Trophoblast cell (in vitro differentiated cells and primary cell): ENCODE data around the gene AQP7.
A peak's percentile ranks its signal among the peaks of the same experiment; 100 is the strongest.
"Not testable (repeated sequence)": the region's sequence is repeated elsewhere in the genome, so short reads cannot be mapped to it uniquely, and the experiment has no call there.

ENCODE experiments used
- DNase-seq, 2 donors: peaks; one replicate each; pipeline ENCODE4 v3.0.0-alpha.2; 2016
- H2AFZ ChIP-seq: 2 replicates; pipeline ENCODE4 v1.6.1; 2013; ENCODE audit warnings: low read length, moderate library complexity, mild to moderate bottlenecking; ENCODE audit not compliant: insufficient read depth, poor library complexity
- H2AK5ac ChIP-seq: 2 replicates; pipeline ENCODE4 v1.6.1; 2013; ENCODE audit warnings: mild to moderate bottlenecking, low read length
- H2BK120ac ChIP-seq: 2 replicates; pipeline ENCODE4 v1.6.1; 2013; ENCODE audit warnings: low read length, mild to moderate bottlenecking, moderate library complexity; ENCODE audit not compliant: insufficient read depth, poor library complexity
- H2BK12ac ChIP-seq: 2 replicates; pipeline ENCODE4 v1.6.1; 2013; ENCODE audit warnings: mild to moderate bottlenecking, low read length, moderate library complexity
- H2BK5ac ChIP-seq: 2 replicates; pipeline ENCODE4 v1.6.1; 2013; ENCODE audit warnings: low read length, low read depth, moderate library complexity, mild to moderate bottlenecking; ENCODE audit not compliant: poor library complexity
- H3K14ac ChIP-seq: 2 replicates; pipeline ENCODE4 v1.6.1; 2013; ENCODE audit warnings: mild to moderate bottlenecking, low read length
- H3K18ac ChIP-seq: 2 replicates; pipeline ENCODE4 v1.6.1; 2013; ENCODE audit warnings: mild to moderate bottlenecking, low read length
- H3K23ac ChIP-seq: 2 replicates; pipeline ENCODE4 v1.6.1; 2013; ENCODE audit warnings: low read length
- H3K27ac ChIP-seq: 2 replicates; pipeline ENCODE4 v1.5.1; 2013; ENCODE audit warnings: low read depth, mild to moderate bottlenecking, inconsistent platforms, low read length, moderate library complexity
- H3K27me3 ChIP-seq: 2 replicates; pipeline ENCODE4 v1.6.1; 2013; ENCODE audit warnings: inconsistent platforms, mild to moderate bottlenecking, low read length, moderate library complexity; ENCODE audit not compliant: insufficient read depth
- H3K36me3 ChIP-seq, 2 experiments: 1 replicate in 1 of 2; 2 replicates in 1 of 2; pipeline ENCODE4 v1.6.1; 2013; ENCODE audit warnings: low read length in 2 of 2, mild to moderate bottlenecking in 2 of 2, moderate library complexity in 1 of 2; ENCODE audit not compliant: insufficient read depth in 2 of 2, control insufficient read depth in 1 of 2
- H3K4ac ChIP-seq: 2 replicates; pipeline ENCODE4 v1.6.1; 2013; ENCODE audit warnings: low read depth, mild to moderate bottlenecking, low read length, moderate library complexity
- H3K4me1 ChIP-seq, 2 experiments: 1 replicate in 1 of 2; 2 replicates in 1 of 2; pipeline ENCODE4 v1.6.1; 2013; ENCODE audit warnings: low read length in 2 of 2, mild to moderate bottlenecking in 2 of 2, moderate library complexity in 1 of 2; ENCODE audit not compliant: insufficient read depth in 2 of 2, control insufficient read depth in 1 of 2
- H3K4me2 ChIP-seq: 2 replicates; pipeline ENCODE4 v1.6.1; 2013; ENCODE audit warnings: inconsistent platforms, mild to moderate bottlenecking, low read length, moderate library complexity
- H3K4me3 ChIP-seq: 2 replicates; pipeline ENCODE4 v1.5.1; 2013; ENCODE audit warnings: mild to moderate bottlenecking, low read depth, low read length, inconsistent platforms
- H3K79me1 ChIP-seq: one replicate; pipeline ENCODE4 v1.6.1; 2013; ENCODE audit warnings: low read length
- H3K79me2 ChIP-seq: 2 replicates; pipeline ENCODE4 v1.6.1; 2013; ENCODE audit warnings: low read length, mild to moderate bottlenecking; ENCODE audit not compliant: control insufficient read depth, insufficient read depth, poor library complexity
- H3K9ac ChIP-seq: 2 replicates; pipeline ENCODE4 v1.6.1; 2013; ENCODE audit warnings: mild to moderate bottlenecking, low read length
- H3K9me3 ChIP-seq: 2 replicates; pipeline ENCODE4 v1.6.1; 2013; ENCODE audit warnings: low read depth, mild to moderate bottlenecking, control low read depth, inconsistent platforms, low read length; ENCODE audit not compliant: insufficient read depth
- H4K12ac ChIP-seq: 2 replicates; pipeline ENCODE4 v1.6.1; 2013; ENCODE audit warnings: low read depth, mild to moderate bottlenecking, low read length, moderate library complexity
- H4K8ac ChIP-seq: 2 replicates; pipeline ENCODE4 v1.6.1; 2013; ENCODE audit warnings: low read depth, mild to moderate bottlenecking, low read length, moderate library complexity
- H4K91ac ChIP-seq: one replicate; pipeline ENCODE4 v1.6.1; 2013; ENCODE audit warnings: low read depth, mild to moderate bottlenecking, low read length, moderate library complexity
- WGBS: extraction: QIAGEN DNeasy Blood & Tissue Kit; methylation state at CpG from one replicate; pipeline ENCODE4 v1.1.7; 2013; ENCODE audit warnings: missing lambda C conversion rate; ENCODE audit not compliant: insufficient read length, insufficient coverage; ENCODE audit errors: extremely low coverage; 5-methylcytosine and 5-hydroxymethylcytosine counted together

AQP7 gene

DNA sequence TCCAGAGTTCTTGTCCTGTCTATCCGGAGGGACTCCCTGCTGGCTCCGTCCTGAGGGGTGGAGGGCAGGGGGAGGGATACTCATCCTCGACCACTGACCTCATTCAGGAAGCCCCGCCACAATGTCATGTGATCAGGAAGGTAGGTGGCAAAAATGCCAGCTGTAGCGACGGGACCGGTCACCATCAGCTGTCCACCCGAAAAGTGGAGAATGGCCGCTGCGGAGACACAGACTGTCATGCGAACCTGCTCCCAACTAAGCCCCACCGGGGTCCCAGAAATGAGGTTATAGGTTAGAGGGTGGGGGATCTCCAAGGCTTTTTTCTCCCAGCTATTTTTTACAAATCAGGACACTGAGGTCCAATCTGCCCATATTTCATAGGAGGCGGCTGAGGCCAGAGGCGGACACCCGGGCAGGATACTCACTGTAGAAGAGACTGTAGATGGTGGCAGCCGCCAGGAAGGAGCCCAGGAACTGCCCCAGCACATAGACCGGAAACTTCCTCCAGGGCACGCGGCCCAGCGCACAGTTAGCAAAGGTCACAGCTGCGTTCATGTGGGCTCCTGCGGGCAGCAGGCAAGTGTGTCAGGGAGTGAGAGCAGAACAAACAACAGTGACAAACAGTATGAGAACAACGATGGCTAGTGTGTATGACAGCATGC is 16.3 kb downstream of the AQP7 start:
- not testable (repeated sequence) for H3K4me2 ChIP-seq, H3K79me1 ChIP-seq, H4K91ac ChIP-seq, H3K79me2 ChIP-seq, H3K36me3 ChIP-seq, H2BK12ac ChIP-seq, H4K12ac ChIP-seq, H3K9me3 ChIP-seq, H3K18ac ChIP-seq, H3K14ac ChIP-seq, H3K23ac ChIP-seq, H2BK5ac ChIP-seq, H3K4ac ChIP-seq, H2BK120ac ChIP-seq, H2AFZ ChIP-seq, H3K9ac ChIP-seq, H3K4me3 ChIP-seq, H4K8ac ChIP-seq, H3K27ac ChIP-seq, H3K27me3 ChIP-seq, H3K4me1 ChIP-seq, H2AK5ac ChIP-seq
- no CpG with 5 or more reads among the region's 23 CpGs for WGBS
- peak; percentile 87 for DNase-seq

DNA sequence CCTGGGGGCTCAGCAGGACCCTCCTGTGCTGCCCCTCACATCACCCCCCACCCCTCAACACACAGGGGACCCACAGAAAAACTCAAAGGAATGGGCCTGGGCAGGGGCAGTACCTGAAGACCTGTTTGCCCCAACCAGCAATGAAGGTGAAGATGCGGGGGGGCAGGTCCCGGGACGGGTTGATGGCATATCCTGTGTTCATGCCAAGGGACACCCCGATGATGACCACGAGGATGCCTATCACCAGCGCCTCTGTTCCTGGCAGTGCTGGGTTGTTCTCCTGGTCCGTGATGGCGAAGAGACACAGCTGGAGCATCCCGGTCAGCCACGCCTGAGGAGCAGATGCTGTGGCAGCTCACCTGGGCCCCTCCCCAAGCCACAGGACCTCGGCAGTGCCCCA is 16.8 kb downstream of the AQP7 start:
- H3K79me2 ChIP-seq, H3K27ac ChIP-seq, H4K91ac ChIP-seq, H2BK12ac ChIP-seq, H3K9me3 ChIP-seq, H3K4me2 ChIP-seq, H3K27me3 ChIP-seq, DNase-seq, H3K14ac ChIP-seq, H4K12ac ChIP-seq, H3K4ac ChIP-seq, H3K79me1 ChIP-seq, H2BK120ac ChIP-seq, H3K23ac ChIP-seq, H2AK5ac ChIP-seq, H3K18ac ChIP-seq, H4K8ac ChIP-seq, H3K36me3 ChIP-seq, H2AFZ ChIP-seq, H3K9ac ChIP-seq, H3K4me3 ChIP-seq, H3K4me1 ChIP-seq, H2BK5ac ChIP-seq: not testable (repeated sequence)
- no CpG with 5 or more reads among the region's 11 CpGs for WGBS

DNA sequence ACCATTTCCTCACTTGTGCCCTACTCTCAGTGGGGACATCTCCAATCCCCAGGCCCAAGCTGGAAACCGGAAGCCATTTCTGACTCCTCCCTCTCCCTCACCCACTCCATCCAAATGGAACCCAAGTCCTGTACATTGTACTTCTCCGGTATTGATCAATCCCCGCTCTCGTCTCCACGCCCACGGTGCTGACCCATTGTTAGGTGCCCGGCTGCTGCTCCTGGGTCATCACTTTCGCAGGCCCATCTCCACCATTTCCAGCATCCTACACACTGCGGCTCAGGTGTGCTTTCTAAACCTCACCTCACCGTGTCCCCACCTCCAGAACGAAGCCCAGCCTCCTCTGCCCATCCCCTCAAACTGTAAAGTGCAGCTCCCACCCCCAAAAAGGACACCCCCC is 19.0 kb downstream of the AQP7 start:
- H3K36me3 ChIP-seq, H4K8ac ChIP-seq, H2AFZ ChIP-seq, H3K4me3 ChIP-seq, H3K9me3 ChIP-seq, H3K23ac ChIP-seq, H3K27me3 ChIP-seq, H2BK120ac ChIP-seq, H3K4me2 ChIP-seq, H3K4me1 ChIP-seq, H2BK5ac ChIP-seq, H3K79me2 ChIP-seq, DNase-seq, H3K9ac ChIP-seq, H3K14ac ChIP-seq, H3K4ac ChIP-seq, H3K27ac ChIP-seq, H3K79me1 ChIP-seq, H2AK5ac ChIP-seq, H2BK12ac ChIP-seq, H4K12ac ChIP-seq, H3K18ac ChIP-seq, H4K91ac ChIP-seq: not testable (repeated sequence)
- no CpG with 5 or more reads among the region's 11 CpGs for WGBS

DNA sequence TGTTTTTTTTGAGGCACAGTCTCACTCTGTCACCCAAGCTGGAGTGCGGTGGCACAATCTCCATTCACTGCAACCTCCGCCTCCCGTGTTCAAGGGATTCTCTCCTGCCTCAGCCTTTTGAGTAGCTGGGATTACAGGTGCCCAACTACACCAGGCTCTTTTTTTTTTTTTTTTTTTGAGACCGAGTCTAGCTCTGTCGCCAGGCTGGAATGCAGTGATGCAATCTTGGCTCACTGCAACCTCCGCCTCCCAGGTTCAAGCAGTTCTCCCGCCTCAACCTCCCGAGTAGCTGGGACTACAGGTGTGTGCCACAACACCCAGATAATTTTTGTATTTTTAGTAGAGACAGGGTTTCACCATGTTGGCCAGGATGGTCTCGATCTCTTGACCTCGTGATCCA is 20.0 kb downstream of the AQP7 start:
- H3K79me1 ChIP-seq, H4K12ac ChIP-seq, H3K14ac ChIP-seq, H3K9me3 ChIP-seq, H2BK12ac ChIP-seq, H3K18ac ChIP-seq, H3K27ac ChIP-seq, H2AFZ ChIP-seq, H3K4me3 ChIP-seq, H3K4me1 ChIP-seq, H2AK5ac ChIP-seq, H3K23ac ChIP-seq, H2BK120ac ChIP-seq, H3K4me2 ChIP-seq, H2BK5ac ChIP-seq, H3K4ac ChIP-seq, H3K79me2 ChIP-seq, H4K91ac ChIP-seq, H3K27me3 ChIP-seq, H4K8ac ChIP-seq, H3K36me3 ChIP-seq, H3K9ac ChIP-seq: not testable (repeated sequence)
- DNase-seq = peak; percentile 40 to 62
- no CpG with 5 or more reads among the region's 10 CpGs for WGBS
